WTC11 (cell line): ENCODE measurements around the gene FRK. TPM values are rescaled to one million over a fixed set of nuclear protein-coding genes. Genes with fewer than 3 reads are reported as not detected.

ENCODE experiments used
- ATAC-seq: fragments of 200-7000 bp; cut with Tn5 transposase; 2 replicates; pipeline ENCODE4 v1.10.0; 2021; ENCODE audit warnings: mild to moderate bottlenecking, moderate library complexity
- CTCF ChIA-PET: fragments of 300-600 bp; sonication (Branson Sonifier 250); formaldehyde crosslinking; loops from one replicate; lab custom pipeline; 2021; ENCODE audit warnings: antibody characterized with exemption; lab: Charles Lee
- POLR2A ChIA-PET: fragments of 350-600 bp; sonication (Branson Sonifier 250); formaldehyde crosslinking; loops from one replicate; lab custom pipeline; 2021; ENCODE audit warnings: antibody characterized with exemption; lab: Charles Lee
- DNase-seq: peaks from one replicate; pipeline ENCODE4 v3.0.0; 2021; ENCODE audit warnings: low spot score
- H3K27ac Mint-ChIP-seq: 2 replicates; pipeline ENCODE4 v1.8.0; 2021; ENCODE audit warnings: mixed read lengths
- H3K27me3 Mint-ChIP-seq: 2 replicates; pipeline ENCODE4 v1.8.0; 2021; ENCODE audit warnings: low read depth, mild to moderate bottlenecking, moderate library complexity, mixed read lengths
- H3K36me3 Mint-ChIP-seq: 2 replicates; pipeline ENCODE4 v1.8.0; 2021; ENCODE audit warnings: mixed read lengths
- H3K4me1 Mint-ChIP-seq: 2 replicates; pipeline ENCODE4 v1.8.0; 2022; ENCODE audit warnings: mixed read lengths
- H3K4me3 Mint-ChIP-seq: 2 replicates; pipeline ENCODE4 v1.8.0; 2021; ENCODE audit warnings: mild to moderate bottlenecking, moderate library complexity, mixed read lengths
- H3K9me3 Mint-ChIP-seq: 2 replicates; pipeline ENCODE4 v1.8.0; 2021; ENCODE audit warnings: mixed read lengths
- ESRRA ChIP-seq: sonication (generic); formaldehyde crosslinking; IDR thresholded peaks from 2 replicates; pipeline ENCODE4 v1.8.1; 2022; ENCODE audit warnings: mild to moderate bottlenecking, missing genetic modification reagents, borderline replicate concordance
- FOXK1 ChIP-seq: sonication (generic); formaldehyde crosslinking; IDR thresholded peaks from 2 replicates; pipeline ENCODE4 v1.8.0; 2022; ENCODE audit warnings: mild to moderate bottlenecking, moderate library complexity, missing genetic modification reagents
- FOXP1 ChIP-seq: sonication (generic); formaldehyde crosslinking; IDR thresholded peaks from 2 replicates; pipeline ENCODE4 v1.8.0; 2022; ENCODE audit warnings: missing genetic modification reagents, mild to moderate bottlenecking, moderate library complexity, borderline replicate concordance
- FOXP4 ChIP-seq: sonication (generic); formaldehyde crosslinking; IDR thresholded peaks from 2 replicates; pipeline ENCODE4 v1.8.0; 2022; ENCODE audit warnings: mild to moderate bottlenecking, missing genetic modification reagents
- GABPB1 ChIP-seq: sonication (generic); formaldehyde crosslinking; IDR thresholded peaks from 2 replicates; pipeline ENCODE4 v1.8.1; 2023; ENCODE audit warnings: mild to moderate bottlenecking, missing genetic modification reagents
- MXD4 ChIP-seq: fragments of 250-450 bp; sonication (Bioruptor Pico); IDR thresholded peaks from 2 replicates; pipeline ENCODE4 v1.8.0; 2021; ENCODE audit warnings: mild to moderate bottlenecking, moderate library complexity, borderline replicate concordance
- OVOL2 ChIP-seq: fragments of 250-450 bp; sonication (Bioruptor Pico); IDR thresholded peaks from 2 replicates; pipeline ENCODE4 v1.9.0; 2021; ENCODE audit warnings: mild to moderate bottlenecking, borderline replicate concordance
- PRDM15 ChIP-seq: sonication (generic); formaldehyde crosslinking; IDR thresholded peaks from 2 replicates; pipeline ENCODE4 v1.8.0; 2022; ENCODE audit warnings: missing genetic modification reagents
- PRRX2 ChIP-seq: fragments of 250-450 bp; sonication (Bioruptor Pico); IDR thresholded peaks from 2 replicates; pipeline ENCODE4 v1.8.0; 2021; ENCODE audit warnings: mild to moderate bottlenecking
- RORB ChIP-seq: fragments of 250-450 bp; sonication (Bioruptor Pico); IDR thresholded peaks from 2 replicates; pipeline ENCODE4 v1.9.0; 2021; ENCODE audit warnings: mild to moderate bottlenecking
- SMAD3 ChIP-seq: sonication (generic); formaldehyde crosslinking; IDR thresholded peaks from 2 replicates; pipeline ENCODE4 v1.8.0; 2022; ENCODE audit warnings: missing genetic modification reagents, mild to moderate bottlenecking, borderline replicate concordance
- TEAD4 ChIP-seq: sonication (generic); formaldehyde crosslinking; IDR thresholded peaks from 2 replicates; pipeline ENCODE4 v1.8.0; 2022; ENCODE audit warnings: mild to moderate bottlenecking, missing genetic modification reagents
- USF1 ChIP-seq: sonication (generic); formaldehyde crosslinking; IDR thresholded peaks from 2 replicates; pipeline ENCODE4 v1.8.0; 2022; ENCODE audit warnings: mild to moderate bottlenecking, missing genetic modification reagents
- ZBTB21 ChIP-seq: sonication (generic); formaldehyde crosslinking; IDR thresholded peaks from 2 replicates; pipeline ENCODE4 v1.8.1; 2023; ENCODE audit warnings: mild to moderate bottlenecking, missing genetic modification reagents, borderline replicate concordance
- ZNF121 ChIP-seq: sonication (generic); formaldehyde crosslinking; IDR thresholded peaks from 2 replicates; pipeline ENCODE4 v1.8.0; 2023; ENCODE audit warnings: missing genetic modification reagents
- total RNA-seq: library from RNA; stranded (reverse); gene quantifications from 3 replicates; pipeline ENCODE4 v1.2.3, GENCODE V29; 2021
- TF ChIP-seq, protein P1 (sequence below): sonication (generic); formaldehyde crosslinking; IDR thresholded peaks from 2 replicates; pipeline ENCODE4 v1.8.0; 2023; ENCODE audit warnings: mild to moderate bottlenecking, missing genetic modification reagents
- TF ChIP-seq, protein P2 (sequence below): fragments of 250-450 bp; sonication (Bioruptor Pico); IDR thresholded peaks from 2 replicates; pipeline ENCODE4 v1.9.0; 2021; ENCODE audit warnings: mild to moderate bottlenecking
- TF ChIP-seq, protein P3 (sequence below): sonication (generic); formaldehyde crosslinking; IDR thresholded peaks from 2 replicates; pipeline ENCODE4 v1.8.1; 2023; ENCODE audit warnings: mild to moderate bottlenecking, missing genetic modification reagents, moderate library complexity

FRK gene
- total RNA-seq, 1 experiment from 2014 or later: 0.13 TPM

DNA sequence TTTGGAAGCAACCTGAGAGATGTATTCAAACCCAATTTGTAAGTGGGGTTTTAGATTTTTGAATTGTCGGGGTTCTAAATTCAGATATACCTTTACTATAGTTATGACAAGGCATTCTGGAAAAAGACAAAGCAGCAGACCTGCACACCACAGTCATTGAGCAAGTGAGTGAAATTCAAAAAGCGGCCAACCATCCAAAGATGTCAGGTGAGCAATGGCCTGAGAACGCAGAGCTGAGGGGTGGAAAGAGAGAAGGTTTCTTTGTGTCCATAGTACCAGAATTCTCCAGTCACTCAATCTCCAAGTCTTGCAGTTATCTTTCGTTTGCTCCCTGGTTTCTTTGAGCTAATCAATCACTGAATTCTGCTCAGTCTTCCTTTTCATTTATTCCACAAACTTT is 1.8 kb upstream of the FRK start:
- H3K4me1 Mint-ChIP-seq: peaks cover 19% of the 10 kb centered on the region
- TF ChIP-seq PRDM15 (CRISPR knock-in tag) (no peak), ZNF121 (CRISPR knock-in tag) (no peak), FOXK1 (CRISPR knock-in tag) (no peak), ZBTB21 (CRISPR knock-in tag) (no peak), OVOL2 (CRISPR knock-in tag) (no peak), FOXP1 (CRISPR knock-in tag) (no peak), RORB (CRISPR knock-in tag) (no peak), MXD4 (CRISPR knock-in tag) (no peak), GABPB1 (no peak), TEAD4 (no peak), SMAD3 (CRISPR knock-in tag) (no peak), FOXP4 (CRISPR knock-in tag) (no peak), PRRX2 (CRISPR knock-in tag) (no peak), ESRRA (CRISPR knock-in tag) (no peak), USF1 (CRISPR knock-in tag) (no peak)
- TF ChIP-seq, protein P1, sequence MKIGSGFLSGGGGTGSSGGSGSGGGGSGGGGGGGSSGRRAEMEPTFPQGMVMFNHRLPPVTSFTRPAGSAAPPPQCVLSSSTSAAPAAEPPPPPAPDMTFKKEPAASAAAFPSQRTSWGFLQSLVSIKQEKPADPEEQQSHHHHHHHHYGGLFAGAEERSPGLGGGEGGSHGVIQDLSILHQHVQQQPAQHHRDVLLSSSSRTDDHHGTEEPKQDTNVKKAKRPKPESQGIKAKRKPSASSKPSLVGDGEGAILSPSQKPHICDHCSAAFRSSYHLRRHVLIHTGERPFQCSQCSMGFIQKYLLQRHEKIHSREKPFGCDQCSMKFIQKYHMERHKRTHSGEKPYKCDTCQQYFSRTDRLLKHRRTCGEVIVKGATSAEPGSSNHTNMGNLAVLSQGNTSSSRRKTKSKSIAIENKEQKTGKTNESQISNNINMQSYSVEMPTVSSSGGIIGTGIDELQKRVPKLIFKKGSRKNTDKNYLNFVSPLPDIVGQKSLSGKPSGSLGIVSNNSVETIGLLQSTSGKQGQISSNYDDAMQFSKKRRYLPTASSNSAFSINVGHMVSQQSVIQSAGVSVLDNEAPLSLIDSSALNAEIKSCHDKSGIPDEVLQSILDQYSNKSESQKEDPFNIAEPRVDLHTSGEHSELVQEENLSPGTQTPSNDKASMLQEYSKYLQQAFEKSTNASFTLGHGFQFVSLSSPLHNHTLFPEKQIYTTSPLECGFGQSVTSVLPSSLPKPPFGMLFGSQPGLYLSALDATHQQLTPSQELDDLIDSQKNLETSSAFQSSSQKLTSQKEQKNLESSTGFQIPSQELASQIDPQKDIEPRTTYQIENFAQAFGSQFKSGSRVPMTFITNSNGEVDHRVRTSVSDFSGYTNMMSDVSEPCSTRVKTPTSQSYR (CRISPR knock-in tag): no peak
- TF ChIP-seq, protein P2, sequence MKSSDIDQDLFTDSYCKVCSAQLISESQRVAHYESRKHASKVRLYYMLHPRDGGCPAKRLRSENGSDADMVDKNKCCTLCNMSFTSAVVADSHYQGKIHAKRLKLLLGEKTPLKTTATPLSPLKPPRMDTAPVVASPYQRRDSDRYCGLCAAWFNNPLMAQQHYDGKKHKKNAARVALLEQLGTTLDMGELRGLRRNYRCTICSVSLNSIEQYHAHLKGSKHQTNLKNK (CRISPR knock-in tag): no peak
- TF ChIP-seq, protein P3, sequence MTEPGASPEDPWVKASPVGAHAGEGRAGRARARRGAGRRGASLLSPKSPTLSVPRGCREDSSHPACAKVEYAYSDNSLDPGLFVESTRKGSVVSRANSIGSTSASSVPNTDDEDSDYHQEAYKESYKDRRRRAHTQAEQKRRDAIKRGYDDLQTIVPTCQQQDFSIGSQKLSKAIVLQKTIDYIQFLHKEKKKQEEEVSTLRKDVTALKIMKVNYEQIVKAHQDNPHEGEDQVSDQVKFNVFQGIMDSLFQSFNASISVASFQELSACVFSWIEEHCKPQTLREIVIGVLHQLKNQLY (CRISPR knock-in tag): no peak
- ChIA-PET POLR2A (no interaction called here), CTCF (interaction anchor here (1.1 to 1.4 kb wide), 3 partner anchors 11 to 49 kb away, joined by 3 to 4 read pairs (median 3); no protein-coding TSS in a partner anchor)
- no peak overlapping the region for H3K4me3 Mint-ChIP-seq
- no peaks in the 10 kb centered on the region for H3K9me3 Mint-ChIP-seq
- H3K27ac Mint-ChIP-seq: no peak overlapping the region
- ATAC-seq (no peak), DNase-seq (no peak)
- no peaks in the 10 kb centered on the region for H3K36me3 Mint-ChIP-seq
- H3K27me3 Mint-ChIP-seq: no peaks in the 10 kb centered on the region; the same call in 1 of the 2 replicates
